ENCODE measurements around the gene CASP5.

- TF ChIP-seq CTCF (IDR thresholded peaks at IDR 0.05) (no peak), POLR2A (IDR thresholded peaks at IDR 0.05; ENCODE audit: low read depth) (no peak), EP300 (IDR thresholded peaks at IDR 0.05) (no peak), POLR2AphosphoS5 (IDR thresholded peaks at IDR 0.05) (no peak)
These were observed 441 bp downstream of the CASP5 start for GRCh38 chr11:105022527-105022926.

All from esophagus muscularis mucosa (tissue), 4 donors.